IPS-18c (cell line): Measurements from ENCODE around the gene SLC16A8.
A peak's percentile ranks its signal among the peaks of the same experiment; 100 is the strongest.
"Not testable (repeated sequence)": the region's sequence is repeated elsewhere in the genome, so short reads cannot be mapped to it uniquely, and the experiment has no call there.

Experiments
- H3K4me3 ChIP-seq: 2 replicates; pipeline ENCODE4 v1.7.0; 2013; ENCODE audit warnings: low read depth, mild to moderate bottlenecking, low read length, moderate library complexity; ENCODE audit not compliant: insufficient read depth
- H3K9me3 ChIP-seq: one replicate; pipeline ENCODE4 v1.6.1; 2013; ENCODE audit warnings: mild to moderate bottlenecking, low read length, moderate library complexity; ENCODE audit not compliant: control insufficient read depth, insufficient read depth

SLC16A8 gene

GRCh38 chr22:38041760-38042487, 42.1 kb downstream of the SLC16A8 start:
- Histone ChIP-seq H3K4me3 (no peak overlapping the region), H3K9me3 (no peaks in the 10 kb centered on the region)

GRCh38 chr22:38040953-38041759, 42.8 kb downstream of the SLC16A8 start:
- H3K9me3 ChIP-seq: no peaks in the 10 kb centered on the region
- H3K4me3 ChIP-seq: no peak overlapping the region

GRCh38 chr22:38038890-38039812, 44.8 kb downstream of the SLC16A8 start:
- Histone ChIP-seq H3K4me3 (no peak overlapping the region), H3K9me3 (no peaks in the 10 kb centered on the region)

GRCh38 chr22:38038426-38038825, 45.6 kb downstream of the SLC16A8 start:
- no peak overlapping the region for H3K4me3 ChIP-seq
- H3K9me3 ChIP-seq: peaks cover 2% of the 10 kb centered on the region

- not testable (repeated sequence) for H3K4me3 ChIP-seq, H3K9me3 ChIP-seq
Observed at GRCh38 chr22:38037367-38038150, 46.4 kb downstream of the SLC16A8 start.

GRCh38 chr22:38036392-38037062, 47.5 kb downstream of the SLC16A8 start:
- Histone ChIP-seq H3K4me3 (no peak overlapping the region), H3K9me3 (peaks cover 2% of the 10 kb centered on the region)

GRCh38 chr22:38035530-38035885, 48.5 kb downstream of the SLC16A8 start:
- H3K4me3 ChIP-seq: no peak overlapping the region
- H3K9me3 ChIP-seq: peaks cover 2% of the 10 kb centered on the region

- Histone ChIP-seq H3K9me3 (peaks cover 2% of the 10 kb centered on the region), H3K4me3 (0 out of 2 replicates have a peak overlapping the region, but pooled peaks have one; percentile 16)
Observed at GRCh38 chr22:38034884-38035529, 49.0 kb downstream of the SLC16A8 start.

- Histone ChIP-seq H3K9me3 (peaks cover 2% of the 10 kb centered on the region), H3K4me3 (no peak overlapping the region)
Observed at GRCh38 chr22:38034278-38034882, 49.6 kb downstream of the SLC16A8 start.

- Histone ChIP-seq H3K9me3 (peaks cover 2% of the 10 kb centered on the region), H3K4me3 (peak overlapping the region; percentile 3; the same call in 1 of the 2 replicates)
Observed at GRCh38 chr22:38033522-38034277, 50.3 kb downstream of the SLC16A8 start.

- Histone ChIP-seq H3K9me3 (peaks cover 2% of the 10 kb centered on the region), H3K4me3 (no peak overlapping the region; the same call in 1 of the 2 replicates)
Observed at GRCh38 chr22:38032681-38033521, 51.1 kb downstream of the SLC16A8 start.

- peaks cover 2% of the 10 kb centered on the region for H3K9me3 ChIP-seq
- H3K4me3 ChIP-seq: no peak overlapping the region
Observed at GRCh38 chr22:38031491-38031890, 52.5 kb downstream of the SLC16A8 start.

GRCh38 chr22:38030311-38031133, 53.5 kb downstream of the SLC16A8 start:
- no peak overlapping the region for H3K4me3 ChIP-seq
- H3K9me3 ChIP-seq: peaks cover 2% of the 10 kb centered on the region
